RCC 7860 (cell line): ENCODE data around the gene DRD4.
"Not testable (repeated sequence)": the region's sequence is repeated elsewhere in the genome, so short reads cannot be mapped to it uniquely, and the experiment has no call there.

Experiments used
- DNase-seq: peaks from one replicate; pipeline ENCODE4 v3.0.0-alpha.2; 2015; ENCODE audit warnings: low spot score
- FAIRE-seq: peaks from 2 replicates; lab custom pipeline; 2012; peaks lifted over from hg19 to GRCh38; lab: Jason Lieb, UNC

The DRD4 gene

GRCh38 chr11:641806-642370, 4.8 kb downstream of the DRD4 start:
- FAIRE-seq (no peak), DNase-seq (no peak)

- no peak for DNase-seq
- no peak for FAIRE-seq
Measured at GRCh38 chr11:643366-643765, 6.3 kb downstream of the DRD4 start.

GRCh38 chr11:643849-644738, 7.0 kb downstream of the DRD4 start:
- DNase-seq (no peak), FAIRE-seq (no peak)

GRCh38 chr11:645536-645935, 8.5 kb downstream of the DRD4 start:
- FAIRE-seq: no peak
- no peak for DNase-seq

GRCh38 chr11:646214-646613, 9.1 kb downstream of the DRD4 start:
- no peak for FAIRE-seq
- DNase-seq: no peak

GRCh38 chr11:647672-648158, 10.6 kb downstream of the DRD4 start:
- DNase-seq, FAIRE-seq: not testable (repeated sequence)

GRCh38 chr11:650482-650881, 13.4 kb downstream of the DRD4 start:
- FAIRE-seq: no peak
- no peak for DNase-seq

GRCh38 chr11:653136-653535, 16.1 kb downstream of the DRD4 start:
- DNase-seq, FAIRE-seq: not testable (repeated sequence)

- DNase-seq: no peak
- no peak for FAIRE-seq
Measured at GRCh38 chr11:653837-654236, 16.8 kb downstream of the DRD4 start.

- not testable (repeated sequence) for DNase-seq, FAIRE-seq
Measured at GRCh38 chr11:654444-654843, 17.4 kb downstream of the DRD4 start.

- FAIRE-seq (peak; percentile 82), DNase-seq (peak; percentile 85)
Measured at GRCh38 chr11:655036-655726, 18.1 kb downstream of the DRD4 start.

GRCh38 chr11:656426-656825, 19.4 kb downstream of the DRD4 start:
- DNase-seq: no peak
- FAIRE-seq: no peak

GRCh38 chr11:656866-657265, 19.8 kb downstream of the DRD4 start:
- FAIRE-seq (no peak), DNase-seq (no peak)

GRCh38 chr11:657691-658126, 20.6 kb downstream of the DRD4 start:
- FAIRE-seq (no peak), DNase-seq (no peak)

- FAIRE-seq: no peak
- DNase-seq: no peak
Measured at GRCh38 chr11:659532-660085, 22.5 kb downstream of the DRD4 start.

GRCh38 chr11:660281-660680, 23.2 kb downstream of the DRD4 start:
- DNase-seq (no peak), FAIRE-seq (no peak)

- DNase-seq: no peak
- no peak for FAIRE-seq
Measured at GRCh38 chr11:660681-661444, 23.8 kb downstream of the DRD4 start.

GRCh38 chr11:662689-663274, 25.7 kb downstream of the DRD4 start:
- DNase-seq: peak; percentile 32
- no peak for FAIRE-seq

- DNase-seq (no peak), FAIRE-seq (no peak)
Measured at GRCh38 chr11:665062-665703, 28.1 kb downstream of the DRD4 start.
